ENCODE data around the gene FAF2. TPM values are rescaled to one million over a fixed set of nuclear protein-coding genes. Genes with fewer than 3 reads are reported as not detected.

The FAF2 gene
- total and polyA plus RNA-seq, 2 donors (not counting 3 experiments of a cell fraction or from before 2014, with no cell fraction given) = 27.9 to 43.5 TPM

GRCh38 chr5:176446884-176447590 lies 1.1 kb upstream of the FAF2 start:
- dilution Hi-C loops (cut with MboI; ENCODE audit: extremely low pct_ligation_motif_present, low sequenced_read_pairs) = no loop called here
- H3K27me3 ChIP-seq (ENCODE audit: control insufficient read depth in 2 of 2, insufficient read depth in 2 of 2, low read length in 2 of 2) = no peaks in the 10 kb centered on the region
- H3K4me3 ChIP-seq (replicated peaks in 1 of 3; ENCODE audit: insufficient read depth in 1 of 3, low read depth in 1 of 3, low read length in 3 of 3) = peak overlapping the region; percentile 68 to 85 (median 75)
- no TSS peak for BruUV-seq (replicated peaks)
- H3K9me3 ChIP-seq (replicated peaks; ENCODE audit: control insufficient read depth, insufficient read depth, low read length) = no peaks in the 10 kb centered on the region
- intact Hi-C loops (cut with micrococcal nuclease) = loop anchor here (10.0 kb wide), 2 partner anchors 168 to 1028 kb away; partner anchors contain the start of genes DBN1 and GPRIN1
- peak overlapping the region; percentile 95 for H3K9ac ChIP-seq (replicated peaks; ENCODE audit: extremely low read depth, insufficient read depth, low read length)
- CTCF ChIA-PET = interaction anchor here (0.7 to 5.2 kb wide), 18 partner anchors 8 to 863 kb away, joined by 3 to 88 read pairs (median 4); partner anchors contain the start of genes CLTB and RNF44
- peaks cover 30% of the 10 kb centered on the region for H3K79me2 ChIP-seq (ENCODE audit: control insufficient read depth, insufficient read depth, low read length)
- no peaks in the 10 kb centered on the region for H3K36me3 ChIP-seq (ENCODE audit: control insufficient read depth in 2 of 2, extremely low read depth in 1 of 2, insufficient read depth in 2 of 2, low read length in 2 of 2)
- H3K27ac ChIP-seq (ENCODE audit: insufficient read depth, low read depth, low read length) = peak overlapping the region; percentile 98
- POLR2A ChIA-PET = interaction anchor here (0.6 to 1.4 kb wide), 3 partner anchors 18 to 91 kb away, joined by 3 to 4 read pairs (median 4); partner anchors contain the start of gene CLTB
- FAIRE-seq (no peak), DNase-seq (ENCODE audit: low read depth, low spot score) (peak; percentile 35)
- H3K4me1 ChIP-seq (ENCODE audit: control insufficient read depth, extremely low read depth, insufficient read depth, low read length) = peaks cover 21% of the 10 kb centered on the region
- peak overlapping the region; percentile 89 for H2AFZ ChIP-seq (ENCODE audit: low read depth, low read length)
- peak overlapping the region; percentile 79 for H3K4me2 ChIP-seq (ENCODE audit: insufficient read depth, low read length)
- H4K20me1 ChIP-seq (replicated peaks; ENCODE audit: control insufficient read depth, extremely low read depth, insufficient read depth, low read length) = no peaks in the 10 kb centered on the region
- no peak for TF ChIP-seq JUN (IDR thresholded peaks at IDR 0.05; ENCODE audit: borderline replicate concordance, insufficient read depth, insufficient read length, low read depth)
- no peaks in the 10 kb centered on the region for H3K9me1 ChIP-seq (replicated peaks; ENCODE audit: control insufficient read depth, extremely low read depth, insufficient read depth, low read length)

DNA sequence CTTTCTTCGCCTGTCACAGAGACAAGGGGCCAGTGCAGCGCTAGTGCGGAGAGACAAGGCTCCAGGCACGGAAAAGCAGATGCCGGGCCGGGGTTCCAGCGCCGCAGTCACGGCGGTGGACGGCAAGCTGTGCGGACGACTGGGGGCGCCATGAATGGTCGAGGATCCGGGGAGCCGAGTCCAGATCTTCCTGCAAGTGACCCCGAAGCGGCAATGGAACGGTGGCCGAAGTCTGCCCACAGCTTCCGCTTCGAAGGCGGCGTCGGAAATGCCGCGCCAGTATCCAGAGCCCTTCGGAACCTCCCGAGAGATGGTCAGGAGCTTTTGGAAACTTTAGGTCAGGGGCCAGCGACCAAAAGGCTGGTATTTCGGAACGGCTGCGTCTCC lies 601 bp upstream of the FAF2 start:
- no peaks in the 10 kb centered on the region for H3K9me3 ChIP-seq (replicated peaks; ENCODE audit: control insufficient read depth, insufficient read depth, low read length)
- TF ChIP-seq POLR2A (IDR thresholded peaks at IDR 0.05; ENCODE audit: low read depth, low read length) = no peak
- no peak for TF ChIP-seq JUN (IDR thresholded peaks at IDR 0.05; ENCODE audit: borderline replicate concordance, insufficient read depth, insufficient read length, low read depth)
- no peak for TF ChIP-seq MYC (IDR thresholded peaks at IDR 0.05; ENCODE audit: low read depth, low read length)
- TF ChIP-seq, protein P1, sequence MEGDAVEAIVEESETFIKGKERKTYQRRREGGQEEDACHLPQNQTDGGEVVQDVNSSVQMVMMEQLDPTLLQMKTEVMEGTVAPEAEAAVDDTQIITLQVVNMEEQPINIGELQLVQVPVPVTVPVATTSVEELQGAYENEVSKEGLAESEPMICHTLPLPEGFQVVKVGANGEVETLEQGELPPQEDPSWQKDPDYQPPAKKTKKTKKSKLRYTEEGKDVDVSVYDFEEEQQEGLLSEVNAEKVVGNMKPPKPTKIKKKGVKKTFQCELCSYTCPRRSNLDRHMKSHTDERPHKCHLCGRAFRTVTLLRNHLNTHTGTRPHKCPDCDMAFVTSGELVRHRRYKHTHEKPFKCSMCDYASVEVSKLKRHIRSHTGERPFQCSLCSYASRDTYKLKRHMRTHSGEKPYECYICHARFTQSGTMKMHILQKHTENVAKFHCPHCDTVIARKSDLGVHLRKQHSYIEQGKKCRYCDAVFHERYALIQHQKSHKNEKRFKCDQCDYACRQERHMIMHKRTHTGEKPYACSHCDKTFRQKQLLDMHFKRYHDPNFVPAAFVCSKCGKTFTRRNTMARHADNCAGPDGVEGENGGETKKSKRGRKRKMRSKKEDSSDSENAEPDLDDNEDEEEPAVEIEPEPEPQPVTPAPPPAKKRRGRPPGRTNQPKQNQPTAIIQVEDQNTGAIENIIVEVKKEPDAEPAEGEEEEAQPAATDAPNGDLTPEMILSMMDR (IDR thresholded peaks at IDR 0.05; ENCODE audit: extremely low read depth in 1 of 2, insufficient read depth in 1 of 2, low read depth in 1 of 2, low read length in 2 of 2) = no peak
- TF ChIP-seq GATA2 (IDR thresholded peaks at IDR 0.05; ENCODE audit: insufficient read depth, insufficient read length, low read depth, low read length) = no peak
- TF ChIP-seq FOS (IDR thresholded peaks at IDR 0.05; ENCODE audit: borderline replicate concordance, insufficient read depth, low read length) = no peak
- no peak for TF ChIP-seq MAX (IDR thresholded peaks at IDR 0.05; ENCODE audit: insufficient read depth, insufficient read length)
- TF ChIP-seq EZH2 (IDR thresholded peaks at IDR 0.05; ENCODE audit: borderline replicate concordance, low read depth, low read length, severe bottlenecking) = no peak
- no peak for TF ChIP-seq POLR2AphosphoS5 (IDR thresholded peaks at IDR 0.05; ENCODE audit: insufficient read depth, low read depth, low read length)
- H2AFZ ChIP-seq (ENCODE audit: low read depth, low read length) = peak overlapping the region; percentile 89
- peaks cover 35% of the 10 kb centered on the region for H3K79me2 ChIP-seq (ENCODE audit: control insufficient read depth, insufficient read depth, low read length)
- dilution Hi-C loops (cut with MboI; ENCODE audit: extremely low pct_ligation_motif_present, low sequenced_read_pairs) (no loop called here), intact Hi-C loops (cut with micrococcal nuclease) (loop anchor here (10.0 kb wide), 2 partner anchors 167 to 1027 kb away; partner anchors contain the start of genes DBN1 and GPRIN1)
- TSS peak; percentile 83 for BruUV-seq (replicated peaks)
- no peak for FAIRE-seq
- ChIA-PET POLR2A (interaction anchor here (0.6 to 1.4 kb wide), 3 partner anchors 18 to 90 kb away, joined by 3 to 4 read pairs (median 4); partner anchors contain the start of gene CLTB), CTCF (interaction anchor here (0.7 to 5.2 kb wide), 18 partner anchors 9 to 863 kb away, joined by 3 to 88 read pairs (median 4); partner anchors contain the start of genes CLTB and RNF44)
- H3K4me3 ChIP-seq (replicated peaks in 1 of 3; ENCODE audit: insufficient read depth in 1 of 3, low read depth in 1 of 3, low read length in 3 of 3) = peak overlapping the region; percentile 68 to 85 (median 75)
- peaks cover 16% of the 10 kb centered on the region for H3K4me1 ChIP-seq (ENCODE audit: control insufficient read depth, extremely low read depth, insufficient read depth, low read length)
- H3K27me3 ChIP-seq (ENCODE audit: control insufficient read depth in 2 of 2, insufficient read depth in 2 of 2, low read length in 2 of 2) = no peaks in the 10 kb centered on the region
- H3K9ac ChIP-seq (replicated peaks; ENCODE audit: extremely low read depth, insufficient read depth, low read length) = peak overlapping the region; percentile 95
- H4K20me1 ChIP-seq (replicated peaks; ENCODE audit: control insufficient read depth, extremely low read depth, insufficient read depth, low read length) = no peaks in the 10 kb centered on the region
- H3K9me1 ChIP-seq (replicated peaks; ENCODE audit: control insufficient read depth, extremely low read depth, insufficient read depth, low read length) = no peaks in the 10 kb centered on the region
- DNase-seq (ENCODE audit: low read depth, low spot score) = no peak
- peak overlapping the region; percentile 79 for H3K4me2 ChIP-seq (ENCODE audit: insufficient read depth, low read length)
- no peaks in the 10 kb centered on the region for H3K36me3 ChIP-seq (ENCODE audit: control insufficient read depth in 2 of 2, extremely low read depth in 1 of 2, insufficient read depth in 2 of 2, low read length in 2 of 2)
- H3K27ac ChIP-seq (ENCODE audit: insufficient read depth, low read depth, low read length) = peak overlapping the region; percentile 98

Data from endothelial cell of umbilical vein (primary cell).